Medulla oblongata (tissue), 1 donor: Measurements from ENCODE around the gene ATAD3A.
"Not testable (repeated sequence)": the region's sequence is repeated elsewhere in the genome, so short reads cannot be mapped to it uniquely, and the experiment has no call there.

Source experiments
- DNase-seq: peaks from one replicate; pipeline ENCODE4 v3.0.0-alpha.2; 2015; ENCODE audit errors: extremely low spot score

ATAD3A gene

GRCh38 chr1:1554926-1555915, 43.3 kb downstream of the ATAD3A start:
- no peak for DNase-seq

DNA sequence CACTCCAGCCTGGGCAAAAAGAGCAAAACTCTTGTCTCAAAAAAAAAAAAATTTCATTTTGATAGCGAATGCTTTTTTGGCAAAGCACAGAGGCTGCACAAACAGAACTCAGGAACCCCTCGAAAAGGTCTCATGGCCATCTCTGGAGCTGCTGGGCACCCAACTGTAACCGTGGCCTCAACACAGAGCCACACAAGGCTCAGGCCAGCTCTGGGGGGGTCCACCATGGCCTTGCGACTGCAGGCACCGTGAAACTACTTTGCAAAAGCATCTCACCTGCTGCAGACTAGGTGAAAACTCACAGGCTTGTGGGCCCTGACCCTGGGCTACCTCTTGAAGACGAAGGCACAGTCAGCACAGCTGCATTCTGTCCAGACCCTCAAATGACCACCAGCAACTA, 44.5 kb downstream of the ATAD3A start:
- no peak for DNase-seq

GRCh38 chr1:1556961-1557360, 45.0 kb downstream of the ATAD3A start:
- not testable (repeated sequence) for DNase-seq

DNA sequence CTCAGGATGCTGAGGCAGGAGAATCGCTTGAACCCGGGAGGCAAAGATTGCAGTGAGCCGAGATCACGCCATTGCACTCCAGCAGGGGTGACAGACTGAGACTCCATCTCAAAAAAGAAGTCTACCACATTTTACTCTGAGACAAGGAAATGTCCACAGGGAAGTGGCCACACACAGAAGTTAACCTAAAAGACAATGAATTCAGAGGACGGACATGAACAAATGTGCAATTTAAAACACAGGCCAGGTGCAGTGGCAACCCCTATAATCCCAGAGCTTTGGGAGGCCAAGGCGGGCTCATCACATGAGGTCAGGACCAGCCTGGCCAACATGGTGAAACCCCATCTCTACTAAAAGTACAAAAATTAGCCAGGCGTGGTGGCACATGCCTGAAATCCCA, 45.7 kb downstream of the ATAD3A start:
- not testable (repeated sequence) for DNase-seq

- no peak for DNase-seq
Measured at GRCh38 chr1:1558591-1558990, 46.6 kb downstream of the ATAD3A start.

DNA sequence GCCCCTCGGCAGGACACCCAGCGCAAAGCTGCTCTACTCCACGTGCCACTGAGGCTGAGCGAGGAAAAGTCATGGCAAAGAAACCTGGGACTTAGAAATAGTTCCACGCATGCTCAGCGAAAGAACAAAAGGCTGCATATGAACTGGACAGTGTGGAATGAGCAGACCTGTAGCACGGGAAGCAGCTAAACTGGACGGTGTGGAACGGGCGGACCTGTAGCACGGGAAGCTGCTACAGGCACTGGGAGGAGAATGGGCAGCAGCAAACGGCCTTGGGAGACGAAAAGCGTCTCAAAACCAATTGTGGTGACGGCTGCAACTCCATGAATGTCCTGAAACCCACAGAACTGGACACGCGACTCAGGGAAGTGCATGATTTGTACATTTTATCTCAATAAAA, 47.1 kb downstream of the ATAD3A start:
- DNase-seq: no peak

- no peak for DNase-seq
Measured at GRCh38 chr1:1560178-1560577, 48.2 kb downstream of the ATAD3A start.

DNA sequence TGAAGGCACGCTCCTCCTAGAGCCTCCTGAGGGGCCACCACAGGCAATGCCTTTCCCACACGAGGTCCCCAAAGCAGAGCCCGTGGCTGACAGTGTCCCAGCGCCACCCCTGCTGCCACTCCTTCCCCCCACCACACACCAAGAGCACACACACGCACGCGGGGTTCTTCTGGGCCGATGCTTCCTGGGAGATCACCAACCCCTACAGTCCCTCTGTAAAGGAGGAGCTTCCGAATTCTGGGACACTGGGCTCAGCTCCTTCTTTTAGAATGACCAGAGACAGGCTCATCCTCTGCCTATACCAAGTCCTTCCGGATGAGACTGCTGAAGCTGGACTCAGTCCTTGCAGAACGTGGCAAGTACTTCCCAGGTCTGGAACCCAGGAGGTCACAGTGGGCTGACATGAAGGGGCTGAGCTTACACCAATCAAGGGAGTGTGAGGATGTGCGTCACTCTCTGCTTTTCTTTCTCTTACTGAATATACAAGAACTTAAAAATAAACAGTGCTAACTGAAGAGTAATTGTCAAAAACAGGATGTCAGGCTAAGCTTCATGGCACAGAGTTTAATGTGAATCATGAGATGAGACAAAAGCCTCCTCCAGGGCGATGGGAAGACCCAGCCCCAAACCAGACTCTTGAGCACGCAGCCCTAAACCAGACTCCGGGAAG, 50.0 kb downstream of the ATAD3A start:
- DNase-seq: no peak

- DNase-seq: no peak
Measured at GRCh38 chr1:1562556-1563195, 50.7 kb downstream of the ATAD3A start.

GRCh38 chr1:1563688-1564087, 51.7 kb downstream of the ATAD3A start:
- no peak for DNase-seq

GRCh38 chr1:1564268-1564667, 52.3 kb downstream of the ATAD3A start:
- no peak for DNase-seq

- DNase-seq: no peak
Measured at GRCh38 chr1:1565340-1565739, 53.4 kb downstream of the ATAD3A start.

DNA sequence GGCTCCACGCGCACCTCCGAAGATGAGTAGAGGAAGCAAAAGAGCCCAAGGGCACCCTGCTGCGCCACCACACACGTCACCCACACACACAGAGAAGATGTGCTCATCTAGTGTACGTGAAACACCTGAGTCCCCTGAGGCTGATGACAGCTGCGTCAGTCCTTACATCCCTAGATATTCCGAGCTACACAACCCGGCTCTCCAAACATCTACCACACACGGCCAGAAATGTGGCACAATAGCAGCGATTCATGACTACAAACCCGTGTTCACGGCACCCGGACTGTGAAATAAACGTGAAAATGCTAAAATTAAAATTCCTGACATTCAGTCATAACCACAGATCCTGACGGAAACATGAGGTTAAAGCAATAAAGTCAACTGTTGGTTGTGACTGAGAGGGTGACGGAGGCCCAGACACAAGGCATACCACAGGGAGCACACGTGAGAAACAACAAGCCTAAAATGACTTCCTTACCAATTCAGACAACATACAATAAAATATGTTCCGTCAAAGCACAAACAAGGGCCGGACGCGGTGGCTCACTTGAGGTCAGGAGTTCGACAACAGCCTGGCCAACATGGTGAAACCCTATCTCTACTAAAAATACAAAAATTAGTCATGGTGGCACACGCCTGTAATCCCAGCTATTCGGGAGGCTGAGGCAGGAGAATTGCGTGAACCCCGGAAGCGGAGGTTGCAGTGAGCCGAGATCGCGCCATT, 55.4 kb downstream of the ATAD3A start:
- DNase-seq: no peak

DNA sequence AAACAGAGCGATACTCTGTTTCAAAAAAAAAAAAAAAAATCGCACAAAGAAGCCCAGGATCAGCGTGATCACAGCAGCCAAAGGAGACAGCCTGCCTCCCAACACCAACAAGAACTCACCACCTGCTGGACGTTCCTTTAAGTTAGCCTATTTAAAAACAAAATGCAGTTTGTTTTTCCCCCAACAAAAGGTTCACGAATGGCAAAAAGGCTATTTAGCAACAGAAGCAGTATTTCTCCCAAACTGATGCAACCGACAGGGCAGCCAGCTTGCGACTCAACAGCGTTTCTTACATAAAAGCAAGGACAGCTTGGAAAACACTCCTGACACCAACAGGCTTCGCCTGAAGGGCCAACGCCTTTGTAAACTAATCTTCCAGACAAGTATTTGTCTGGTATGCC, 55.9 kb downstream of the ATAD3A start:
- DNase-seq: peak; percentile 41

DNA sequence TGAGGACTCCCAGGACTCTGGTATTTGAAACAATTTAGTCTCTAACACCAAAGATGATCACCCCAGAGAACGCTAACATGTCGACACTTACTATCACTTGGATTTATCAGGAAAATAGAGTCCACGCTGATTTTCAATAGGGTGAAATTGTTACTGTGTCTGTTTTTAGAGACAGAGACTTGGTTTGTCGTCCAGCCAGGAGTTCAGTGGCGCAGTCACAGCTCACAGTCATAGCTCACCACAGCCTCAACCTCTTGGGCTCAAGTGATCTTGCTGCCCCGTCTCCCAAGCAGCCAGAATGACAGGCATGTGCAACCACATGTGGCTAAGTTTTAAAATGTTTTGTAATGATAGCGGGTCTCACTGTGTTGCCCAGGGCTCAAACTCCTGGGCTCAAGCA, 57.4 kb downstream of the ATAD3A start:
- no peak for DNase-seq

GRCh38 chr1:1573843-1574720, 62.1 kb downstream of the ATAD3A start:
- peak; percentile 68 for DNase-seq

DNA sequence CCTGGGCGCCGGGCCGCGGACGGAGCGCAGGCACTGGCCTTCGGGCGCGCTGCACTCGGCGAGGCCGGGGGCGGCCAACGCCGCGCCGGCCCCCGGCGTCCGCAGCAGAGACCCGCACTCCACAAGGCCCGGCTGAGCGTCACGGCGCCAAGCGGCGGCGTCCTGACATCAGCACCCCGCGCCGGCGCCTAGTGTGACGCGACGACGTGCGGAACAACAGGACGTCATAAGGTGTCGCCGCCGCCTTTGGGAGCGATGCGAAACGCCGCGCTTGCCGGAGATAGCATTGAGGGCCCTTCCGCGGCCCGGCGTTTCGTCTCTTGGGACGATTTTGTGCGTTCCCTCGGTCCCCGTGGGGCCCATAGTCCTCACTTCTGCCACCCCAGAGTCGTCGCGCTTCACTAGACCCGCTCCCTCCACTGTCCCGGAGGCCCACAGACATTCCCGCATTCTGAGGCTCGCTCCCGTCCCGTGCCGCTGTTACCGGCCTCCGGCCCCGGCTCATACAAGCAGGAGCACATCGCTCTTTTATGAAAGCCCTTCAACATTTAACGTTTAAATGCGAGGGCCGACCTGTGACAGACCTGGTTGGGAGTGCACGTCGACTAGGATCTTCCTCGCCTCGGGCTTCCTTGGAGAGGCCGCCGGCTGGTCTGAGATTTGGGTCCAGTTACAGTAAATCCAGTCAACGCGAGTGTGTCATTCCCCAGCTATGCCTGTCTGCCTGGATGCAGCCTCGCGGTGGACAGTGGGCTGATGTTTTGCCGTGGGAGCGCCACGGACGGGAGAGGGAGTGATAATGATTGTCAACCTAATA, 63.0 kb downstream of the ATAD3A start, which contains the start of gene SSU72:
Gene SSU72, minus strand, starts transcription at position 143 of the 817 bp plus-strand sequence. CDS start 306 bp downstream, outside the sequence.
- peak; percentile 87 for DNase-seq

DNA sequence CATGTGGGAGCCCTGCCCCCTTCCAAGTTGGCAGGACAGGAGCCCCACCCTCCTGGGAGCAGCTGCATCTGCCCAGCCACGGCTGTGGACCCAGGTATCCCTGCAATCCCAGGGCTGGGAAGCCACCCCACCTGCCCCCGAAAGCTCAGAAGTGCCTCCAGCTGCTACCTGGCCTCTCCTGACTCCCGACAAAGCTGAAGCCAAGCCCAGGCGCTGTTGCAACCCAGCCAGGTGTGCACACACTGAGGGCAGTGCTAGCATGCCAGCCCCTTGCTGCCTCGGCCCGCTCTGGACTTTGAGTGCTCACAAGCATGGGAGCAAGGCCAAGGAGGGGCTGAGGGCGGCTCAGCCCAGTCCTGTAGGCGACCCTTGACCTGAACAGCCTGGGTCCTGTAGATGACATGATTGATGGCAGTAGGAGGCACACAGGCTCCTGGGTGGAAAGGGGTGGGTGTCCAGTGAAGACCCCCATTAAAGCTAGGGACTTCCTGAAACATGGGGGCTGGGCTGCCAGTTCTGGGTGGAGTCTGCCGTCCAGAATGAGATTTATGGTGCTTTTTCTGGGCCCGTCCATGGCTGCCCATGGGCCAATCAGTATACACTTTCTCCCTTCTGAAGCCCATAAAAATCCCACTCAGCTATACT, 65.5 kb downstream of the ATAD3A start:
- DNase-seq: no peak

DNA sequence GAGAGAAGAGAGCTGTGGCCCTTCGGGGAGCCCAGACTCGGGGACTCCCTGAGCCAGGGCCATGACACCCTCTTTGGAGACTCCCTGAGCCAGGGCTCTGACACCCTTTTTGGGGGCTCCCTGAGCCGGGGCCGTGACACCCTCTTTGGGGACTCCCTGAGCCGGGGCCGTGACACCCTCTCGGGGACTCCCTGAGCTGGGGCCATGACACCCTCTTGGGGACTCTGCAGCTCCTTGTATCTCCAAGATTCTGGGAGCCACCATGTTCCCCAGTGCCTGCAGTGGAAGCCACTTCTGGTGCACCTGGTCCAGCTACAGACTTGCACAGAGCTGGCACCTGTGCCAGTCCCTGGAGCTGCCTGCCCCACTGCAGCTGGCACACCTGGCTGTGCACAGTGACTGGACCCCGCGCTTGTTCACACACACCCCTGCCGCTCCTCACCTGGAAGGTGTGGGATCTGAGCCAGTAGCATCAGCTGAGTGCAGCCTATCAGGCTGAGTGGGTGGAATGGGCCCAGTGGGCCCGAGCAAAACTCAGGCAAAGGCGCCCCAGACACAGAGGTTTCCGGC, 66.5 kb downstream of the ATAD3A start:
- DNase-seq: no peak
